OCI-LY3 (cell line): ENCODE measurements around the gene NSFL1C.

Experiments used
- EZH2phosphoT487 ChIP-seq: fragments of 200-600 bp; shearing (Covaris generic); IDR thresholded peaks from 2 replicates; pipeline ENCODE4 v1.6.1; 2018; ENCODE audit warnings: antibody characterized with exemption, mixed run types, low read depth
- TF ChIP-seq, protein P1 (sequence below): fragments of 200-600, 300-600 bp; sonication (generic); IDR thresholded peaks from 2 replicates; pipeline ENCODE4 v1.5.1; 2014; ENCODE audit warnings: antibody characterized with exemption, low read length, low read depth

DNA sequence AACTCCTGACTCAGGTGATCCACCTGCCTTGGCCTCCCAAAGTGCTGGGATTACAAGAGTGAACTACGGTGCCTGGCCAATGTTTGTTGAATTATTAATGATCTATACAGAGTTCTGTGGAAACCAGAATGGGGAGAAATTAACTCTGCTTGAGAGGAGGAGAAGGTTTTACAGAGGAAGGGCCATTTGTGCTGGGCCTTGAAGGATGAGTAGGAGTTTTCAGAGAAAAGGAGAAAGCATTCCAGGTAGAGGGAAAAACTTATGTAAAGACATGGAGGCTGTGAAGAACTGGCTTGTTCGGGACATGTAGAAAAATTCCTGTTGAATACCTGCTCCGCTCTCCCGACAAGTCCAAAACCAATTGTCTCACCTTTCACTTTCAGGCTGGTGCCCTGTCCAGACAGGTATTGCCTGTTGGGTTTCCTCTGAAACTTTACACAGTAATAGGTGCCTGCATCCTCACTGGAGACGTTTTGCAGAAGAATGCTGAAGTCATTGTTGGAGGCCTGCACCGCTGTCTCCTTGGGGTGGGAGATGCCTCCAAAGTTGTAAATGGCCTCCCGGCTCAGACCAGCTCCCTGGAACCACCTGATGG is 11.3 kb upstream of the NSFL1C start:
- TF ChIP-seq, protein P1, sequence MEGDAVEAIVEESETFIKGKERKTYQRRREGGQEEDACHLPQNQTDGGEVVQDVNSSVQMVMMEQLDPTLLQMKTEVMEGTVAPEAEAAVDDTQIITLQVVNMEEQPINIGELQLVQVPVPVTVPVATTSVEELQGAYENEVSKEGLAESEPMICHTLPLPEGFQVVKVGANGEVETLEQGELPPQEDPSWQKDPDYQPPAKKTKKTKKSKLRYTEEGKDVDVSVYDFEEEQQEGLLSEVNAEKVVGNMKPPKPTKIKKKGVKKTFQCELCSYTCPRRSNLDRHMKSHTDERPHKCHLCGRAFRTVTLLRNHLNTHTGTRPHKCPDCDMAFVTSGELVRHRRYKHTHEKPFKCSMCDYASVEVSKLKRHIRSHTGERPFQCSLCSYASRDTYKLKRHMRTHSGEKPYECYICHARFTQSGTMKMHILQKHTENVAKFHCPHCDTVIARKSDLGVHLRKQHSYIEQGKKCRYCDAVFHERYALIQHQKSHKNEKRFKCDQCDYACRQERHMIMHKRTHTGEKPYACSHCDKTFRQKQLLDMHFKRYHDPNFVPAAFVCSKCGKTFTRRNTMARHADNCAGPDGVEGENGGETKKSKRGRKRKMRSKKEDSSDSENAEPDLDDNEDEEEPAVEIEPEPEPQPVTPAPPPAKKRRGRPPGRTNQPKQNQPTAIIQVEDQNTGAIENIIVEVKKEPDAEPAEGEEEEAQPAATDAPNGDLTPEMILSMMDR: no peak
- TF ChIP-seq EZH2phosphoT487: no peak
